Vagina (tissue), 2 donors: Measurements from ENCODE around the gene CHMP3. TPM values are rescaled to one million over a fixed set of nuclear protein-coding genes. Genes with fewer than 3 reads are reported as not detected.
"Not testable (repeated sequence)": the region's sequence is repeated elsewhere in the genome, so short reads cannot be mapped to it uniquely, and the experiment has no call there.

Source experiments
- DNase-seq, 2 donors: peaks; one replicate each; pipeline ENCODE4 v3.0.0-alpha.2; 2017; ENCODE audit errors: extremely low spot score in 2 of 2
- H3K27ac ChIP-seq: fragments of 200-600 bp; sonication (generic); one replicate; pipeline ENCODE4 v1.5.1; 2019
- H3K27me3 ChIP-seq: fragments of 200-600 bp; sonication (generic); one replicate; pipeline ENCODE4 v1.5.1; 2019
- H3K36me3 ChIP-seq, 2 donors: fragments of 200-600 bp; sonication (generic); one replicate each; pipeline ENCODE4 v1.5.1; 2017 to 2019
- H3K4me1 ChIP-seq: fragments of 200-600 bp; sonication (generic); one replicate; pipeline ENCODE4 v1.5.1; 2019
- H3K4me3 ChIP-seq, 2 donors: fragments of 200-600 bp; sonication (generic); 1 replicate in 1 of 2; 2 replicates in 1 of 2; pipeline ENCODE4 v1.5.1; 2016 to 2019
- H3K9me3 ChIP-seq: fragments of 200-600 bp; sonication (generic); one replicate; pipeline ENCODE4 v1.5.1; 2019
- POLR2A ChIP-seq, 2 donors: fragments of 450-650 bp; IDR thresholded peaks; one replicate each; pipeline ENCODE4 v1.6.1; 2017; ENCODE audit warnings: antibody characterized with exemption in 2 of 2, mild to moderate bottlenecking in 2 of 2, moderate library complexity in 2 of 2
- POLR2AphosphoS5 ChIP-seq, 2 donors: sonication (generic); formaldehyde crosslinking; IDR thresholded peaks; one replicate each; pipeline ENCODE4 v1.9.0; 2017; ENCODE audit warnings: antibody characterized with exemption in 2 of 2, mild to moderate bottlenecking in 2 of 2, low read depth in 1 of 2; ENCODE audit not compliant: insufficient read depth in 1 of 2
- intact Hi-C: fragments of 100-400 bp; cut with DNase I; formaldehyde crosslinking; loops from one replicate; pipeline ENCODE4 v1.15.1; 2023
- total RNA-seq: library from RNA; depleted of rRNA; stranded (reverse); fragments of >200 nt; gene quantifications from one replicate; pipeline ENCODE4 v1.2.3, GENCODE V29; 2016
- TF ChIP-seq, protein P1 (sequence below), 3 experiments: fragments of 450-650 bp in 2 of 3; fragments of 200-600 bp in 1 of 3; sonication (generic) in 1 of 3; IDR thresholded peaks; one replicate each; pipeline ENCODE4 v1.5.1; 2017 to 2019; ENCODE audit warnings: antibody characterized with exemption in 3 of 3, mild to moderate bottlenecking in 2 of 3, moderate library complexity in 2 of 3

CHMP3 gene
- total RNA-seq, 1 donor from 2014 or later: 49.6 TPM

- Histone ChIP-seq H3K27ac (no peak overlapping the region), H3K9me3 (no peaks in the 10 kb centered on the region), H3K4me3 (no peak overlapping the region), H3K4me1 (no peaks in the 10 kb centered on the region), H3K36me3 (peaks cover 0 to 2% of the 10 kb centered on the region in 2 donors), H3K27me3 (no peaks in the 10 kb centered on the region)
- DNase-seq: no peak
- TF ChIP-seq POLR2AphosphoS5 (IDR thresholded peaks at IDR 0.05; ENCODE audit: insufficient read depth in 1 of 2, low read depth in 1 of 2): no peak
- TF ChIP-seq, protein P1, sequence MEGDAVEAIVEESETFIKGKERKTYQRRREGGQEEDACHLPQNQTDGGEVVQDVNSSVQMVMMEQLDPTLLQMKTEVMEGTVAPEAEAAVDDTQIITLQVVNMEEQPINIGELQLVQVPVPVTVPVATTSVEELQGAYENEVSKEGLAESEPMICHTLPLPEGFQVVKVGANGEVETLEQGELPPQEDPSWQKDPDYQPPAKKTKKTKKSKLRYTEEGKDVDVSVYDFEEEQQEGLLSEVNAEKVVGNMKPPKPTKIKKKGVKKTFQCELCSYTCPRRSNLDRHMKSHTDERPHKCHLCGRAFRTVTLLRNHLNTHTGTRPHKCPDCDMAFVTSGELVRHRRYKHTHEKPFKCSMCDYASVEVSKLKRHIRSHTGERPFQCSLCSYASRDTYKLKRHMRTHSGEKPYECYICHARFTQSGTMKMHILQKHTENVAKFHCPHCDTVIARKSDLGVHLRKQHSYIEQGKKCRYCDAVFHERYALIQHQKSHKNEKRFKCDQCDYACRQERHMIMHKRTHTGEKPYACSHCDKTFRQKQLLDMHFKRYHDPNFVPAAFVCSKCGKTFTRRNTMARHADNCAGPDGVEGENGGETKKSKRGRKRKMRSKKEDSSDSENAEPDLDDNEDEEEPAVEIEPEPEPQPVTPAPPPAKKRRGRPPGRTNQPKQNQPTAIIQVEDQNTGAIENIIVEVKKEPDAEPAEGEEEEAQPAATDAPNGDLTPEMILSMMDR (IDR thresholded peaks at IDR 0.05): no peak
- TF ChIP-seq POLR2A (IDR thresholded peaks at IDR 0.05): no peak
- intact Hi-C loops: loop anchor here (5.0 kb wide), 1 partner anchor 962 kb away; no protein-coding TSS in a partner anchor
Measured at GRCh38 chr2:86598966-86599365, 35.7 kb upstream of the CHMP3 start.

- no peak overlapping the region for H3K27ac ChIP-seq
- TF ChIP-seq, protein P1 (IDR thresholded peaks at IDR 0.05): no peak
- no peaks in the 10 kb centered on the region for H3K4me1 ChIP-seq
- H3K9me3 ChIP-seq: no peaks in the 10 kb centered on the region
- intact Hi-C loops: loop anchor here (5.0 kb wide), 1 partner anchor 959 kb away; no protein-coding TSS in a partner anchor
- no peaks in the 10 kb centered on the region for H3K36me3 ChIP-seq
- DNase-seq: no peak
- no peak overlapping the region for H3K4me3 ChIP-seq
- no peaks in the 10 kb centered on the region for H3K27me3 ChIP-seq
Measured at GRCh38 chr2:86596118-86596517, 32.9 kb upstream of the CHMP3 start.

DNA sequence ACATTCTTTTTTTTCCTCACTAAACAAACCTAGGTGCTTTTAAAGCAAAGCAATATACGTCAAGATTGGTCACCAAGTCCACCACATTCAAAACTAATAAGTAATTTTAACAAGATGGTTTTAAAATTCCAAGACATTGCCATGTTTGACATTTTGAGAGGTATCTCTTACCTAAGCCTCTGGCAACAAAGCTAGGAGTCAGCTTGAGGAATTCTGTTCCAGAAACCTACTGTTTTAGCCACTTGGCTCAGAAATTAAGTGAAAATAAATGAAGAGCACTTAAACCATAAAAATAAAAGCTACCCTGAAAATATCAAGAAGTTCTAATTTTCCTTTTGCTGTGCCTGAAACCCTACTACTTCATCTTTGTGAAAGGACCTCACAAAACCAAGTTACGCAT is 30.0 kb upstream of the CHMP3 start:
- TF ChIP-seq, protein P1 (IDR thresholded peaks at IDR 0.05): no peak
- H3K9me3 ChIP-seq: no peaks in the 10 kb centered on the region
- no peaks in the 10 kb centered on the region for H3K36me3 ChIP-seq
- H3K4me3 ChIP-seq: no peak overlapping the region
- no peaks in the 10 kb centered on the region for H3K4me1 ChIP-seq
- no peak for DNase-seq
- no peaks in the 10 kb centered on the region for H3K27me3 ChIP-seq
- intact Hi-C loops: no loop called here
- H3K27ac ChIP-seq: no peak overlapping the region

- H3K9me3 ChIP-seq: no peaks in the 10 kb centered on the region
- H3K36me3 ChIP-seq: no peaks in the 10 kb centered on the region
- no peak overlapping the region for H3K27ac ChIP-seq
- no peak overlapping the region for H3K4me3 ChIP-seq
- no peak for DNase-seq
- H3K27me3 ChIP-seq: no peaks in the 10 kb centered on the region
- no peak for TF ChIP-seq POLR2A (IDR thresholded peaks at IDR 0.05)
- TF ChIP-seq, protein P1 (IDR thresholded peaks at IDR 0.05): no peak
- TF ChIP-seq POLR2AphosphoS5 (IDR thresholded peaks at IDR 0.05; ENCODE audit: insufficient read depth in 1 of 2, low read depth in 1 of 2): no peak
- intact Hi-C loops: no loop called here
- H3K4me1 ChIP-seq: no peaks in the 10 kb centered on the region
Measured at GRCh38 chr2:86592547-86593230, 29.4 kb upstream of the CHMP3 start.

- H3K4me3 ChIP-seq, H3K27me3 ChIP-seq, intact Hi-C loops, H3K36me3 ChIP-seq, H3K27ac ChIP-seq, H3K9me3 ChIP-seq, H3K4me1 ChIP-seq, DNase-seq: not testable (repeated sequence)
Measured at GRCh38 chr2:86589701-86590100, 26.5 kb upstream of the CHMP3 start.
